NCI-H1048 (cell line): ENCODE measurements around the gene ST3GAL4.

Experiments
- DNase-seq: peaks from one replicate; lab custom pipeline; 2025; lab: John Stamatoyannopoulos, UW

ST3GAL4 gene

GRCh38 chr11:126329644-126330211, 25.8 kb upstream of the ST3GAL4 start:
- no peak for DNase-seq

GRCh38 chr11:126331286-126331685, 24.2 kb upstream of the ST3GAL4 start:
- no peak for DNase-seq

GRCh38 chr11:126332221-126332711, 23.2 kb upstream of the ST3GAL4 start:
- no peak for DNase-seq

GRCh38 chr11:126333142-126333541, 22.3 kb upstream of the ST3GAL4 start:
- no peak for DNase-seq

GRCh38 chr11:126334659-126335462, 20.6 kb upstream of the ST3GAL4 start:
- no peak for DNase-seq

GRCh38 chr11:126335463-126335760, 20.1 kb upstream of the ST3GAL4 start:
- DNase-seq = no peak

- DNase-seq = no peak
These were observed 19.3 kb upstream of the ST3GAL4 start for GRCh38 chr11:126336138-126336541.

- no peak for DNase-seq
These were observed 18.8 kb upstream of the ST3GAL4 start for GRCh38 chr11:126336671-126337101.

GRCh38 chr11:126337126-126337473, 18.4 kb upstream of the ST3GAL4 start:
- DNase-seq = no peak

- no peak for DNase-seq
These were observed 17.8 kb upstream of the ST3GAL4 start for GRCh38 chr11:126337474-126338241.

GRCh38 chr11:126338346-126339055, 17.0 kb upstream of the ST3GAL4 start:
- no peak for DNase-seq

GRCh38 chr11:126339073-126339862, 16.2 kb upstream of the ST3GAL4 start:
- no peak for DNase-seq

GRCh38 chr11:126339863-126340434, 15.5 kb upstream of the ST3GAL4 start:
- DNase-seq = no peak

- DNase-seq = no peak
These were observed 14.4 kb upstream of the ST3GAL4 start for GRCh38 chr11:126340960-126341606.

- DNase-seq = no peak
These were observed 13.7 kb upstream of the ST3GAL4 start for GRCh38 chr11:126341760-126342161.

GRCh38 chr11:126343051-126343450, 12.4 kb upstream of the ST3GAL4 start:
- DNase-seq = no peak

GRCh38 chr11:126344141-126345080, 11.1 kb upstream of the ST3GAL4 start:
- DNase-seq = no peak

- DNase-seq = no peak
These were observed 10.2 kb upstream of the ST3GAL4 start for GRCh38 chr11:126345283-126345682.

- no peak for DNase-seq
These were observed 9.5 kb upstream of the ST3GAL4 start for GRCh38 chr11:126345759-126346585.
